ENCODE data around the gene PARD3B. TPM values are rescaled to one million over a fixed set of nuclear protein-coding genes. Genes with fewer than 3 reads are reported as not detected.

The PARD3B gene
- total RNA-seq, 1 donor from 2014 or later, result 29.4 TPM

GRCh38 chr2:205170399-205170798 lies 625.1 kb downstream of the PARD3B start:
- no peak for DNase-seq (ENCODE audit: low spot score)

DNA sequence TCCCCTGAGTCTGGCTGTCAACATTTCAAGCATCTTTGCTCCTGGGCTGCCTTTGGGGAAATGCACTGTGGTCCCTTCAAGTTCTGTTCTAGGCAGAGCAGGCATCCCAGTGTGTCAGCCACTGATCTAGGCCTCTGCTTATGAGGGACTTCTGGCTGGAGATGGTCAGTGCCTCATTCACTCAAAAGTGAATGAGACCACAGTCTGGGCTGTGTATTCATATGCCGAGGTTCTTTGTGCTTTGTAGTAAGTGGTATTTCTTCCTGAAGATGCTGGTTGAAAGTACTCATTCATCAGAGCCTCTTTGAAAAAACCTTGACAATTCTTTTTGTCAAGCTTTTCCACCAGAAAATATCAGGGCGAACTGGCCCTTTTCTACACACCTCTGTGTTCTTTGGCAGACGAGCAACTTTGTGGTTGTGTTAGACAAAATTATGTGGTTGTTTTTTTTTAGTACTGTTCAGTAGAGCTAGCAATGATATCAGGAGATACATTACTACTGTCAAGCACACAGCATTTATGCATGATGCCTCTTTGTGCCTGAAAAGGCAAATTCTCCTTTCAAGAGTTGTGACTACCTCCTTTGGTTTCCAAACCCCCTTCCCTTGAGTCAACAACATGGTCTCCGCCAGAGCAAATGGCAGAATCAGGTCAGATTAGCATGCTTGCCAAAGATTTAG lies 626.1 kb downstream of the PARD3B start:
- no peak for DNase-seq (ENCODE audit: low spot score)

DNA sequence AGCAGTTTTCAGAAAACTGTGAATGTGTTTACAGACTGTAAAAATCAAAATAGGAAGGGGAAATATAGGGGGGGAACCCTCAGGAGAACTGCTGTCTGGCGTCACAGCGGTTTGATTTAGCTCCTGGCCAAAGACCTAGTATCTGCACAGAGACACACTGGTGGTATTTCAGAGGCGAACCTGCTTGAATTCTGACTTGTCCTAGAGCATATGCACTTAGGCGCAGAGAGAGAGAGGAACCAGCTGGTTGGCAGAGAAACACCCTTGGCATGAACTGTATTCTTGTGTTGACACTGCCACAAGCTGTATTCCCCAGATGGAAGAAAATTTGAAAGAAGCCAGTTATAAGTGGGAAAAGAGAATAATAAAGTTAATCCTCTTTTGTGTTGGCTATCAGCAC lies 630.6 kb downstream of the PARD3B start:
- DNase-seq (ENCODE audit: low spot score), result no peak

GRCh38 chr2:205176546-205176945 lies 631.3 kb downstream of the PARD3B start:
- no peak for DNase-seq (ENCODE audit: low spot score)

- DNase-seq (ENCODE audit: low spot score), result no peak
These were observed 632.3 kb downstream of the PARD3B start for GRCh38 chr2:205177546-205177945.

DNA sequence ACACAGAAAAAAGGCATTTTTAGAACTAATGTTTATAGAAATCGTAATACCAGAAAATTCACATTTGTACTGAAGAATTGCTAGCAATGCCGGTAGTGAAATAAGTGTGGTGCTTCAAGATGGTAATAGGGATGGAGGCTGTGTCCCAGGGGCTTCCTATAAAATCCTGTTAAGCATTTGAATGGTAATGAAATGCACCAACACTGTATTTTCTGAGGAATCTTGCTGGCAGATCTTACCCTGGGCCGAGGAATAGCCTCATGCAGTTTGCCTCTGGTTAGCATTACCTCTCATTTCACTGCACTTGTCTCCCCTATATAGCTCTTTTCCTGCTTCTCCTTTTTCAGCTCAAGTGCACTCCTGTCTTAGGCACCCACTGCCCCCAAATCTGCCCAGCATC lies 635.5 kb downstream of the PARD3B start:
- no peak for DNase-seq (ENCODE audit: low spot score)

DNA sequence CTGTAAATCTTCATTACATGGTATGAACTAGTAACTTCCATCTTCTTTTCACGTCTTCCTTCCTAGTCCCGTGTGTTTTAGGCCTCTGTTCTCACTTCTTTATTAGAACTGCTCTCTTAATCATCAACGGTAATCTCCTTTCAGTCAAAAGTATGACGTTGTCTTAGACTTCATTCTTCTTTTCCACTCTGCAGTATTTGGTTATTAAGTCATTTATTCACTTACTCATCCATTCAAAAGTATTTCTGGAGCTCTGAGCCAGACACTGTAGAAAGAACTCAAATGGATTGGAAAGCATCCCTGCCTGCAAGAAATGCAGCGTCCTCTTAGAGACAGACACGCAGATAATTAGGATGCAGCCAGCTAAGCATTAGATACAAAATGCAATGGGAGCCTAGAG lies 642.5 kb downstream of the PARD3B start:
- DNase-seq (ENCODE audit: low spot score), result no peak

DNA sequence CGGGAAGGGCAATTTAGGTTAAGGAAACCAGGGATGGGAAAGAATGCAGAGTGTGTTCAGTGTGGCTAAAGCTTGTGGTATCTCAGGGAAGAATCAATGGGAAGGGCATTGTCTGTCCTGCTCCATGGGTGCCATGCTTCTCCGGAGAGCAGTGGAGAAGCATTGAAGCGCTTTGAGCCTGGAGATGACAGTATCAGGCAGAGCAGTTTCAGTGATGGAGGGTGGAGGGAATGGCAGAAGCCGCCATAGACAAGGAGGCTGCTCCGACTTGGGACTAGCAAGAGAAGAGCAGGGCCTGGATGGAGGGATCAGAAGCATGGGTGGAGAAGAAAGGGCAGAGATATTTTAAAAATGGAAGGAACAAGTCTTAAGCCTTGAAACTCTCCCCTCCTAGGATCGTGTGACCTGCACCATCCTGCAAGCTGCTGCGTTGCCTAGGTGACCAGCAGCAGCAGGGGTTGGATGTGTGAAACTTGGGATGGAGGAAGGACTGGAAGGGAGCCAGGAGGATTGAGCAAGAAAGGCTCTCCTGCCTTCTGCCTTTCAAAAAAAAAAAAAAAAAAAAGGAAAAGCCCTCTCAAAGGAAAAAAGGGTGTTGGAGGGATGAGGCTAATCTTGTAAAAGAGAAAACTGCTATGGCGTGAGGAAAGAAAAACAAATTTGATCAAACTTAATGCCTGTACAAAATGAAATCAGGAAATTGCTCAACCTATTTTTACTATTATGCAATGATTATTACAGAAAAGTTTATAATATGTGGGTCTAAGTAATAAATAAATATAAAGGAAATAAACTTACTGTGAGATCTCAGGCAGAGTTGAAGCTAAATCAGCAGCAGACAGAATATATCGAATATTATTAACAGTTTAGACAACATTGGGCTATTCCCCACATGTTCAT lies 643.2 kb downstream of the PARD3B start:
- no peak for DNase-seq (ENCODE audit: low spot score)

- no peak for DNase-seq (ENCODE audit: low spot score)
These were observed 644.0 kb downstream of the PARD3B start for GRCh38 chr2:205189301-205189700.

- no peak for DNase-seq (ENCODE audit: low spot score)
These were observed 645.3 kb downstream of the PARD3B start for GRCh38 chr2:205190528-205190927.

DNA sequence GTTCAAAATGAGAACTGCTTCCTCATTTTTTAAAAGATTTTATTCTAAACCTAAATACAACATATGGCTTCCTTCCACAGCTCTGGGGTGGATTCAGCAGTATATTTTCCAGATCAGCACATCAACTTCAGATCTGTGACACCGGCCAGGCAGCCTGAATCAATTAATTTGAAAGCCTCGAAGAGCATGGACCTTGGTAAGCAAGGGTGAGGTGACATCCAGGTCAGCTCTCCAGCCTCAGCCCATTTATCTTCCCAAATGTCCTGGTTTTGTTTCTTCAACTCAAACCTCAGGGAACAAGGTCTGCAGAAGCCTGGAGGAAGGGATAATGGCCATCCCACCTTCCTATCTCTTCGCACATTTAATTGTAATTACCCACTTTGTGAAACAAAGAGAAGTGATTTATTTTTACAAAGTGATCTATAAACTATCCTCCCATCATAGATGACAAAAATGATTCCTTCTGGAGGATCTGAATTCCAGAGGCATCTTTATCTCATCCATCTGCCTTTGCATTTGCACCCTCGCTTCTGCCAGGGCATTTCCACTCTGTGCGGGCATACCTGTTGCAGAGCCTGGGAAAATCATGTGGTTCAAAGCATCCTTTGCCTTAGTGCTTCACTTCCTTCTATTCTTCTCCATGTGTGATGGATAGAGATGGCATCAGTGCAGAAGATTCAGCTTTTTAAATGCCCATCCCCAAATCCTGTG lies 648.0 kb downstream of the PARD3B start:
- no peak for DNase-seq (ENCODE audit: low spot score)

GRCh38 chr2:205193836-205194228 lies 648.6 kb downstream of the PARD3B start:
- DNase-seq (ENCODE audit: low spot score), result no peak

DNA sequence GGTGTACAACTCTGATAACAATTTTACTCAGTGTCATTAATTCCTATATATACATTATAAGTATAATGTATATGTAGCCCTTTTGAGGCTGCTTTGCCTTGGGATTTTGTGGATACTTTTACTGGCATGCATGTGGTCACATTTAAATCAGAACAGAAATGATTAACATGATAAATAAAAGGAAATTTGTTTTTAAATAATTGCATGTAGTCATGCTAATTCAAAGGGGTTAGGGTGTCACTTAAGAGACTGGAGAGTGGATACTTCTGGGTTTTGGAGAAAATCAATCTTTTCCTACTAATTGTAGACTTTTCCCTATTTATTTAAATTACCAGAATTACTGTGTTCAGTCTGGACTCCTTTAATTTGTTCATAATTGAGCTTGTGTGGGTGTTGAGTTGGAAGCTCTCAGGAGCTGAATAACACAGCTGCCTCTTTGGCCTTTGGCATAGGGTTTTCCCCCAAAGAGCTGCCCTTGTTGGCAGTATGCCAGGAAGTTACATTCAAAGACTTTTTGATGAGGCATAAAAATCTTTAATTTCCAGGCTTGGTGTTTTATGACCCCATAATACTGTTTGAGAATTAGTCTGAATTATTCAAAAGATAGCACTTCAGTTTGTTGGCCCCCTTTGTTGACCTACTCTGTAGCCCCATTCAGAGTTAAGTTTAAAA lies 652.3 kb downstream of the PARD3B start:
- DNase-seq (ENCODE audit: low spot score), result no peak

- no peak for DNase-seq (ENCODE audit: low spot score)
These were observed 652.9 kb downstream of the PARD3B start for GRCh38 chr2:205198140-205198525.

DNA sequence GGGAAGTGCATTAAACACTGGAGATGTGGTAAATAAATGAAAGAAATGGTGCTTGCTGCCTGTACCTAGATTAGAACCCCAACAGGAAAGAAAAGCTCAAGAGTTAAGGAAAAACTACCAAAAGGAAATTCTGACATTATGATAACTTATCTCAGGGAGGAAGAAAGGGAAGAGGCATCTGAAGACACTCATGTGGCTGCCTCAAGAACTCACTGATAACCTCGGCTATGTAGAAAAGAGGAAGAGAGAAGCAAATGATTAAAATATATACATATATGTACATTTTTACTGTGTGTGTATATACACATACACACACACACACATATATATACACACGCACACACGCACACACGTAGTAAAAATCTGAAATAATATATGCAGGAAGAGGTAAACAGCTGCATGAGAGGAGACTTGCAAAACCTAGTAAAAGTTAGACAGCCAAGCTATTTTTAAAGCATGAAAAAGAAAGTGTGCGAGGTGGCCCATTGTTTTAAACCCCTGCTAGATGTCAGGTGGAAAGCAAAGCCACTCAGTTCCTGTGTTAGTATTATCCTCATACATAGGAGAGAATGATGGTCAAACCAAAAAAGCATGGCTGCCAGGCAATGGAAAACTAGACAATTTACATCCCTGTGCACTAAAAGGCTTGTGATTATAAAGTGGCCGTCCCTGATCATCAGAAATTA lies 654.0 kb downstream of the PARD3B start:
- no peak for DNase-seq (ENCODE audit: low spot score)

DNA sequence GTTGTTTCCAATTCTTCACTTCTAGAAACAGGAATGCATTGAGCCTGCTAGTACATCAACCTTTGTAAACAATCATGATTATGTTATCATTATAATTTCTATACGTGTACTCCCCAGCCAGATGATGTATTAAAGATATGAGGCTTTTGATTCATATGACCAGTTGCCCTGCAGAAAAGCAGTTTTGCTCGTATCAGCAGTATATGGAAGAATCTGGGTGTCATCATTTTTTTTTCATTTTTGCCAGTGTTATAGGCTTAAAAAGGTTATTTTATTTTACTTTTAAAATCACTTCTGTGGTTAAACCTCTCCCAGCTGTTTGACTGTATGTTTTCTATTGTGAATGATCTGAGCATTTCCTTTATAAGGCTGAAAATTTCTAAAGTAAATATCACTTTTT lies 665.2 kb downstream of the PARD3B start:
- no peak for DNase-seq (ENCODE audit: low spot score)

- DNase-seq (ENCODE audit: low spot score), result no peak
These were observed 667.1 kb downstream of the PARD3B start for GRCh38 chr2:205212357-205212756.

DNA sequence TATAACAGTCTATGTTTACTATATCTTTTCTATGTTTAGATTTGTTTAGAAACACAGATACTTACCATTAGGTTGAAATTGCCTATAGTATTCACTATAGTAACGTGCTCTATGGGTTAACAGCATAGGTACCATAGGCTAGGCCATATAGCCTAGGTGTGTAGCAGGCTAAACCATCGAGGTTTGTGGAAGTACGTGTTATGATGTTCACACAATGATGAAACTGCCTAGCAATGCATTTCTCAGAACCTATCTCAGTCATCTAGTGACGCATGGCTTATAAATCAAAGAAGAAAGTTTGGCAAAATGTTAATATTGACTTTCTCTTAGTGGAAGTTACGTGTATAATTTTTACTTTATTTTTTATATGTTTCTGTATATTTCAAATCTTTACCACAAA lies 670.8 kb downstream of the PARD3B start:
- no peak for DNase-seq (ENCODE audit: low spot score)

- no peak for DNase-seq (ENCODE audit: low spot score)
These were observed 671.3 kb downstream of the PARD3B start for GRCh38 chr2:205216580-205216979.

DNA sequence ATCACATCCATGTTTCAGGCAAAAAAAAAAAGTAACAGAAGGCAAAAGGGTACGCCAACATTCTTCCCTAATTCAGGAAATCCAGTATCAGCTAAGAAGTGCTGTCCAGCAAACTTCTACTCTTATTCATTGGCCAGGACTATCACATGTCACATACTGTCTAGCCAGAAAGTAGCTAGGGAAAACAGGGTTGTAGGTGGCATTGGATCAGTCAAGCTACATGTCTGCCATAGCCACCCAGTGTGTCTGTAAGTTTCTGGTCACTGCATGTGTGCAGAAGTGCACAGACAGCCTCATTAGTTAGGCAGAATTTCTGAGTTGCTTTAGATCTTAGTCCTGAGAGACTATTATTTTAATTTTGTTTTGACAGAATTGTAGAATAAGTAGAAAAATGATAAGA lies 671.7 kb downstream of the PARD3B start:
- no peak for DNase-seq (ENCODE audit: low spot score)

DNA sequence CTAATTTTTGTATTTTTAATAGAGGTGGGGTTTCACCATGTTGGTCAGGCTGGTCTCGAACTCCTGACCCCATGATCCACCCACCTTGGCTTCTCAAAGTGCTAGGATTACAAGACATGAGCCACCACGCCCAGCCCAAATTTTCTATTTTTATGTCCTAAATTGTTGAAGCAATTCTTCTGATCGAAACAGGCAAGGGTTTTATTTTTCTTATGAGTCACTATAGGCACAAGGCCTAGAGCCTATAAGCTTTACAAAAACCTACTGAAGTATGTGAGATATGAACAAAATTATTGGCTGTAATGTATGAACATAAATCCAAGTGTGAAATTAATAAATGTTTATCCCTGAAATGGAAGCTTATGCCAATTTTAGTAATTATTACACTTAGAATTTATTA lies 672.8 kb downstream of the PARD3B start:
- DNase-seq (ENCODE audit: low spot score), result no peak
